HUES64 (cell line): ENCODE measurements around the gene CNPY4.

Source experiments
- H3K27ac ChIP-seq: 2 replicates; pipeline ENCODE4 v1.7.0; 2013; ENCODE audit warnings: low read depth, low read length, inconsistent platforms
- H3K27me3 ChIP-seq: 2 replicates; pipeline ENCODE4 v1.6.1; 2013; ENCODE audit warnings: mild to moderate bottlenecking, low read length; ENCODE audit not compliant: insufficient read depth
- H3K36me3 ChIP-seq: 2 replicates; pipeline ENCODE4 v1.6.1; 2013; ENCODE audit warnings: mild to moderate bottlenecking, low read length; ENCODE audit not compliant: insufficient read depth
- H3K4me1 ChIP-seq: 2 replicates; pipeline ENCODE4 v1.6.1; 2013; ENCODE audit warnings: mild to moderate bottlenecking, low read length, moderate library complexity; ENCODE audit not compliant: insufficient read depth
- H3K4me3 ChIP-seq: 2 replicates; pipeline ENCODE4 v1.5.1; 2013; ENCODE audit warnings: mild to moderate bottlenecking, low read length, moderate library complexity
- H3K9ac ChIP-seq: 2 replicates; pipeline ENCODE4 v1.6.1; 2013; ENCODE audit warnings: mild to moderate bottlenecking, low read depth, low read length
- H3K9me3 ChIP-seq: 2 replicates; pipeline ENCODE4 v1.6.1; 2013; ENCODE audit warnings: low read depth, low read length; ENCODE audit not compliant: insufficient read depth
- WGBS: fragments of 150-250, 120-280 bp; methylation state at CpG from one replicate; pipeline ENCODE4 v1.1.7; 2013; ENCODE audit warnings: missing lambda C conversion rate; 5-methylcytosine and 5-hydroxymethylcytosine counted together

CNPY4 gene

GRCh38 chr7:100174582-100174981 lies 55.1 kb downstream of the CNPY4 start:
- H3K27me3 ChIP-seq, result peaks cover 12% of the 10 kb centered on the region
- no peak overlapping the region for H3K9ac ChIP-seq
- WGBS, result 91% methylated on average over 5 of the region's 5 CpGs
- H3K4me1 ChIP-seq, result peaks cover 19% of the 10 kb centered on the region
- peaks cover 13% of the 10 kb centered on the region for H3K36me3 ChIP-seq
- no peaks in the 10 kb centered on the region for H3K9me3 ChIP-seq
- H3K4me3 ChIP-seq, result no peak overlapping the region
- no peak overlapping the region for H3K27ac ChIP-seq
